ENCODE data around the gene EXO1.

DNA sequence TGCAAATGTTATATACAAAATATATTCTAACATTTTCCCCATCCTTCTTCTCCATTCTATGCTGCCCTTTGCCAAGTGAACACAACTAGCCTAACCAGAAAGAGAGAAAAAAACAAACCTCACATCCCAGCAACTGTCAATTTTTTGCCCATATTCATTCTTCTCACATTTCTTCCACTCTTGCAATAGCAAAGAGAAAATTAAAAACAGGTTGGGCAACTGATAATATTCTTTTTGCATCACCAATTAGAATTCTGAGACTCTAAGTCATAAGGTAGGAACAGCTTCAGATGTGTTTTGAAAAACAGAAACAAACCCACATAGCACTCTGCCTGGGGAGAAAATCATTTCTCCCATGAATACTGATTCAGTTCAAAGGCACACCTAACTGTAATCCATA, 25.2 kb upstream of the EXO1 start:
- no peak for TF ChIP-seq EZH2 (IDR thresholded peaks at IDR 0.05; ENCODE audit: borderline replicate concordance)
- TF ChIP-seq, protein P1, sequence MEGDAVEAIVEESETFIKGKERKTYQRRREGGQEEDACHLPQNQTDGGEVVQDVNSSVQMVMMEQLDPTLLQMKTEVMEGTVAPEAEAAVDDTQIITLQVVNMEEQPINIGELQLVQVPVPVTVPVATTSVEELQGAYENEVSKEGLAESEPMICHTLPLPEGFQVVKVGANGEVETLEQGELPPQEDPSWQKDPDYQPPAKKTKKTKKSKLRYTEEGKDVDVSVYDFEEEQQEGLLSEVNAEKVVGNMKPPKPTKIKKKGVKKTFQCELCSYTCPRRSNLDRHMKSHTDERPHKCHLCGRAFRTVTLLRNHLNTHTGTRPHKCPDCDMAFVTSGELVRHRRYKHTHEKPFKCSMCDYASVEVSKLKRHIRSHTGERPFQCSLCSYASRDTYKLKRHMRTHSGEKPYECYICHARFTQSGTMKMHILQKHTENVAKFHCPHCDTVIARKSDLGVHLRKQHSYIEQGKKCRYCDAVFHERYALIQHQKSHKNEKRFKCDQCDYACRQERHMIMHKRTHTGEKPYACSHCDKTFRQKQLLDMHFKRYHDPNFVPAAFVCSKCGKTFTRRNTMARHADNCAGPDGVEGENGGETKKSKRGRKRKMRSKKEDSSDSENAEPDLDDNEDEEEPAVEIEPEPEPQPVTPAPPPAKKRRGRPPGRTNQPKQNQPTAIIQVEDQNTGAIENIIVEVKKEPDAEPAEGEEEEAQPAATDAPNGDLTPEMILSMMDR (IDR thresholded peaks at IDR 0.05; ENCODE audit: poor library complexity) = no peak
- TF ChIP-seq EZH2phosphoT487 (IDR thresholded peaks at IDR 0.05; ENCODE audit: low read depth, severe bottlenecking, unreplicated experiment) = no peak
